ENCODE data around the gene FBXO48.
A peak's percentile ranks its signal among the peaks of the same experiment; 100 is the strongest.
"Not testable (repeated sequence)": the region's sequence is repeated elsewhere in the genome, so short reads cannot be mapped to it uniquely, and the experiment has no call there.

Gene FBXO48

GRCh38 chr2:68448671-68449653 lies 18.1 kb downstream of the FBXO48 start:
- no peak for TF ChIP-seq CTCF (conservative IDR thresholded peaks at IDR 0.05; ENCODE audit: low read length)
- H3K4me3 ChIP-seq (ENCODE audit: low read length) = no peak overlapping the region
- no peak for DNase-seq (ENCODE audit: low read depth)

- no peak overlapping the region for H3K4me3 ChIP-seq (ENCODE audit: low read length)
- DNase-seq (ENCODE audit: low read depth) = no peak
- TF ChIP-seq CTCF (conservative IDR thresholded peaks at IDR 0.05; ENCODE audit: low read length) = no peak
Measured at GRCh38 chr2:68447118-68447517, 20.0 kb downstream of the FBXO48 start.

- not testable (repeated sequence) for DNase-seq (ENCODE audit: low read depth); H3K4me3 ChIP-seq (ENCODE audit: low read length)
Measured at GRCh38 chr2:68446425-68446824, 20.7 kb downstream of the FBXO48 start.

GRCh38 chr2:68441994-68442322 lies 25.1 kb downstream of the FBXO48 start:
- TF ChIP-seq CTCF (conservative IDR thresholded peaks at IDR 0.05; ENCODE audit: low read length) = no peak
- DNase-seq (ENCODE audit: low read depth) = no peak
- no peak overlapping the region for H3K4me3 ChIP-seq (ENCODE audit: low read length)

- H3K4me3 ChIP-seq (ENCODE audit: low read length) = no peak overlapping the region
- peak; percentile 92 for TF ChIP-seq CTCF (conservative IDR thresholded peaks at IDR 0.05; ENCODE audit: low read length)
- peak; percentile 83 for DNase-seq (ENCODE audit: low read depth)
Measured at GRCh38 chr2:68441179-68441993, 25.7 kb downstream of the FBXO48 start.

GRCh38 chr2:68438455-68439303 lies 28.4 kb downstream of the FBXO48 start:
- TF ChIP-seq CTCF (conservative IDR thresholded peaks at IDR 0.05; ENCODE audit: low read length) = no peak
- no peak overlapping the region for H3K4me3 ChIP-seq (ENCODE audit: low read length)
- DNase-seq (ENCODE audit: low read depth) = no peak

- no peak overlapping the region for H3K4me3 ChIP-seq (ENCODE audit: low read length)
Measured at GRCh38 chr2:68436270-68436669, 30.8 kb downstream of the FBXO48 start.

More at GRCh38 chr2:68436270-68436669, 30.8 kb downstream of the FBXO48 start:
- DNase-seq (ENCODE audit: low read depth) = peak; percentile 9
- TF ChIP-seq CTCF (conservative IDR thresholded peaks at IDR 0.05; ENCODE audit: low read length) = no peak
